Skeletal muscle satellite cell (primary cell): ENCODE data around the gene CNN3.

ENCODE experiments used
- H3K27me3 ChIP-seq: 2 replicates; pipeline ENCODE4 v1.7.0; 2013; ENCODE audit warnings: low read length; ENCODE audit not compliant: control insufficient read depth, insufficient read depth
- H3K36me3 ChIP-seq: 2 replicates; pipeline ENCODE4 v1.7.0; 2013; ENCODE audit warnings: mild to moderate bottlenecking, control low read depth, low read length; ENCODE audit not compliant: insufficient read depth
- H3K4me1 ChIP-seq: 2 replicates; pipeline ENCODE4 v1.7.0; 2013; ENCODE audit warnings: low read length; ENCODE audit not compliant: control insufficient read depth, insufficient read depth
- H3K4me2 ChIP-seq: 2 replicates; pipeline ENCODE4 v1.7.0; 2013; ENCODE audit warnings: mild to moderate bottlenecking, low read length
- H3K4me3 ChIP-seq: 2 replicates; pipeline ENCODE4 v1.7.0; 2013; ENCODE audit warnings: low read length
- H3K9ac ChIP-seq: 2 replicates; pipeline ENCODE4 v1.7.0; 2013; ENCODE audit warnings: mild to moderate bottlenecking, low read depth, low read length, moderate library complexity
- H3K9me3 ChIP-seq: replicated peaks from 2 replicates; pipeline ENCODE4 v1.7.0; 2013; ENCODE audit warnings: mild to moderate bottlenecking, control low read depth, low read length

Gene CNN3

GRCh38 chr1:94961582-94961981 is 34.7 kb upstream of the CNN3 start:
- no peak overlapping the region for H3K4me3 ChIP-seq
- no peaks in the 10 kb centered on the region for H3K9me3 ChIP-seq
- H3K4me2 ChIP-seq = no peak overlapping the region
- no peaks in the 10 kb centered on the region for H3K27me3 ChIP-seq
- H3K4me1 ChIP-seq = peaks cover 16% of the 10 kb centered on the region
- no peaks in the 10 kb centered on the region for H3K36me3 ChIP-seq
- H3K9ac ChIP-seq = no peak overlapping the region

- H3K9me3 ChIP-seq = no peaks in the 10 kb centered on the region
These were observed 31.2 kb upstream of the CNN3 start for GRCh38 chr1:94958081-94958480.

DNA sequence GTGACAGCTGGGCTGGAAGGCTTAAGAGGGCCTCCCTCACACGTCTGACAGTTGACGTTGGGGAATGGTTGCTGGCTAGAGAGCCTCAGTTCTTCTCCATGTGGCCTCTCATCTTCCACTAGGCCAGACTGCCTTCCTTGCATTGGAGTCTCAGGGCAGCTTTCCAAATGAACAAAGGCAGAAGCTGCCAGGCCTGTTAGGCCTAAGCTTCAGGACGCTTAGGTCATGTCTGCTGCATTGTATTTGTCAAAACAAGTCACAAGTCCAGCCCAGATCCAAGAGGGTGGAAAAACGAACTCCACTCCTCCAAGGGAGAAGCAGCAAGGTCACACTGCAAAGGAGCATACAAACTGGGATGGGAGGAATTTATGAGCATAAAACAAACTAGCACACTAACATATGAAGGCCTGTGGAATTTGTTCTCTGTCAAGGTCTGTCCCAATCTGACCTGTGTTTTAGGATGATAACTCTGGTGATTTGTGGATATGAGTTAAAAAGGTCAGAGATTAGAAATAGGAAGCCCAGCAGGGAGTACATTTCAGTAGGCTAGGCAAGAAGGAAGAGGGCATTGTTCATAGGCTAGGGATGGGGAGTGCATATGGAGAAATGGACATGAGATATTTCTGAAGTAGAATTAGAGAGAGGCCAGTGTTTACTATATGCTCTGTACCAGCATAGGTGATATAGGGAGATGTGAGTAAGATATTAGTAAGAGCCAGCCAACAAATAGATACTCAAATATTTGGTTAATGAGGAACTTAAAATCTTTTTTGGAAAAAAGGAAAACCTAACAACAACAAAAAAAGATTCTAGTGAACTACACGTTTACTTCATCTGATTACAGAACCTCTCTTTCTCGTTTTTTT is 29.1 kb upstream of the CNN3 start:
- H3K36me3 ChIP-seq = no peaks in the 10 kb centered on the region
- no peak overlapping the region for H3K4me2 ChIP-seq
- H3K27me3 ChIP-seq = no peaks in the 10 kb centered on the region
- H3K9ac ChIP-seq = no peak overlapping the region
- H3K4me3 ChIP-seq = no peak overlapping the region
- no peaks in the 10 kb centered on the region for H3K4me1 ChIP-seq
- no peaks in the 10 kb centered on the region for H3K9me3 ChIP-seq

More at GRCh38 chr1:94958081-94958480, 31.2 kb upstream of the CNN3 start:
- Histone ChIP-seq H3K4me3 (no peak overlapping the region), H3K27me3 (no peaks in the 10 kb centered on the region), H3K4me2 (no peak overlapping the region), H3K9ac (no peak overlapping the region), H3K4me1 (peaks cover 13% of the 10 kb centered on the region), H3K36me3 (no peaks in the 10 kb centered on the region)

DNA sequence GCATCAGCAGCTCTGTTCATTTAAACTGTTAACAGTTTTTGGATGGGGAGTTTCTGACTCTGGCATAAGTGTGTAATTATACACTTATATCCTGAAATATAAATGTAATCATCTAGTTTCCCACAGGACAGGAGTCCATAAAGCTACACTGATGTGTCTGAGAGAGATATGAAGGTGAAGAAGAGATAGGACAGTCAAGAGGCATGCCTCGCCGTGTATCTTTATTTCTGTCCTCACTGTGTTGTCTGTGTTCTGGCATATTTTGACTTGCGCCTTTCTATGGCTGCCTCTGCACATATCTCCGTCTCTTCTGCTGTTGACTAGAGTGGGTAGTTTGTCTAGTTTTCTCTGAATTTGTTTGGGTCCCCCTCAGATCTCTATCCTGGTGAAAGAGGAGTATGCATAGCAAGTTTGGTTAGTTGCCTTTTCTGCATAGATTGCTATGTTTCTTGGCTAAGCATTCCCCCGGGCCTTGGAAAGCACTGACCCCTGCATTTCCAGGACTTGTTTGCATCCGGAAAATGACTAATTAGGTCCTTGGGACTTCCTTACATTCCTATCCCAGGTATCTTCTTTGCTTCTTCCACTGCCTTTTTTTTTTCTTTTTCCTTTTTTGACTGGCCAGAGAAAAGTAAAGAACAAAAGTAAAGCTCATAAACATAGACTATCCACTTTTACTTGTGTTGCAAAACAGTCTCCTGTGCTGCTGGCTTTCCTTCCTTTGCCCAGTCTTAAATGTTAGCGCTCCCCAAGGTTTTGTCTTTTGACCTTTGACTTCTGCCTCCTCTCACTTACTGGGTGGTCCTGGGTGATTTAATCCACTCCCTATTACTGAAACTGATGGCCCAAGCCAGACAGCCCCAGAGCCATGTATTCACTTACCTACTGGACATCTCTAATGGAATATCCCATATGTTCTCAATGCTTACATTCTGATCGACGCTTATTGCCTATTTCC is 27.6 kb upstream of the CNN3 start:
- no peaks in the 10 kb centered on the region for H3K36me3 ChIP-seq
- peaks cover 9% of the 10 kb centered on the region for H3K4me1 ChIP-seq
- H3K4me2 ChIP-seq = no peak overlapping the region
- no peaks in the 10 kb centered on the region for H3K27me3 ChIP-seq
- H3K4me3 ChIP-seq = no peak overlapping the region
- no peak overlapping the region for H3K9ac ChIP-seq
- H3K9me3 ChIP-seq = no peaks in the 10 kb centered on the region

DNA sequence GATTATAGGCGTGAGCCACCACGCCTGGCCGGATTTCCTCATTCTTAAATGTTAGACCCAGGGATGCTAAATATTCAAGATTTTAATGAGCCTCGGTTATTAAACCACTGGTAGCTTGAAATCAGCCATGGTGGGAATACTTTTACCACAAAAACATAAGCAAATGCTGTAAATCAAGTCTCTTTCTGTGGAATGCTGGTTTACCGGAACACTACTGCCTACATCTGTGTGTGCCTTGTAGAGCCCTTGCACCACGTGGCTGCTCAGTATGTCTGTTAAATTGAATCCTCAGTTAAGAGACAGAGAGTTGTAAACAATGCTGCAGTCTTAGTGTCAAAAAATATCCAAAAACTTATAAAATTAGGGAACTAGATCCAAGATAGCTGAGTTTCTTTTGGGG is 26.8 kb upstream of the CNN3 start:
- Histone ChIP-seq H3K27me3 (no peaks in the 10 kb centered on the region), H3K4me2 (no peak overlapping the region), H3K9ac (no peak overlapping the region)

GRCh38 chr1:94953107-94953506 is 26.2 kb upstream of the CNN3 start:
- H3K36me3 ChIP-seq = no peaks in the 10 kb centered on the region
- H3K4me2 ChIP-seq = no peak overlapping the region
- no peak overlapping the region for H3K9ac ChIP-seq
- H3K4me1 ChIP-seq = peaks cover 10% of the 10 kb centered on the region
- no peaks in the 10 kb centered on the region for H3K27me3 ChIP-seq
- H3K4me3 ChIP-seq = no peak overlapping the region
- H3K9me3 ChIP-seq = no peaks in the 10 kb centered on the region

More for the DNA sequence above, 26.8 kb upstream of the CNN3 start:
- Histone ChIP-seq H3K9me3 (no peaks in the 10 kb centered on the region), H3K4me3 (no peak overlapping the region), H3K4me1 (peaks cover 10% of the 10 kb centered on the region), H3K36me3 (no peaks in the 10 kb centered on the region)

DNA sequence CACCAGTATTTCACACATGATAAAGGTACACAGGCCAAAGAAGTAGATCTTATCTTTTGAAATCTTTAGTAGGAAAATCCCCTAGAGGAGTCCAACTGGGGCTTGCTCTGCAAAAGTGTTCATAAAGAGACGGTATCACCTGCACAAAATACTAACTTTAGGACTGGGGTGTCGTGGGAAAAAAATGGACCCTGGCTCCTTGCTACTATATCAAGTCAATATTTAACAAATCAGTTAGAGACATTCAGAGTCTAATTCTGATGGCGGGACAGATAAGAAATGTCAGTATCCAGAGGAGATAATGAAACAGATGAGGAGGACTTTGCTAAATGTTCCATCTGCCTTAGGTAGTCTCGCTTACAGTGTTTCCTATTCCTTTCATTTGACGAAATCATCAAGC is 25.6 kb upstream of the CNN3 start:
- Histone ChIP-seq H3K9ac (no peak overlapping the region), H3K4me1 (peaks cover 13% of the 10 kb centered on the region), H3K4me3 (no peak overlapping the region), H3K9me3 (no peaks in the 10 kb centered on the region), H3K27me3 (no peaks in the 10 kb centered on the region), H3K4me2 (no peak overlapping the region), H3K36me3 (no peaks in the 10 kb centered on the region)

DNA sequence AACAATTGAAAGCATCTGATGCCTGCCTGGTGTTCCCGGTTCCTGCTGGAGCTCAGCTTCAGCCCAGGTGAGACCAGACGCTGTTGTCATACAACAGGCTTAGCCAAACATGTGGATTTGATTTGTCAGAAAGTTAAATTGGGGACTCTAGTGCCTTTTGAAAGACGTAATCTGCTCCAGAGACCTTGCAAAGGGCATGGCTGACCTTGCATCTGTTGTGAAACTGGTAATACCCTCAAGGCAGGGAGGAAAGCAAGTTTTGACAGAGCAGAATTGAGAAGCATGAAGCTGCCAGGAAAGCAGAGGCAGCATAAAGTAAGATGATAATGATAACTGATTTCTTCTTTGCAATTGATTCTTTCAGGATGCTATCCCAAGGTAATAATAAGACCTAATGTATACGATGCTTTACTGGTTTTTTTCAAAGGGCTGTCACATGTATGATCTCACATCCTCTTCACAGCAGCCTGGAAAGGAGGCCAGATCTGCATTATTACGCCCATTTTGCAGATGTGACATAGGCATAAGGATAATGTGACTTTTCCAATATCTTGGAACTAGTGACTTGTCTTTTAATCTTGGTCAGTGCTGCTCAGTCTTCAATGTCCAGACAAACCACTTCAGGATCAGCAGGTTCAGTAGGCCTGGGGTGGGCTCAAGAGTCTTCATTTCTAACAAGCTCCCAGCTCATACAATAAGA is 24.7 kb upstream of the CNN3 start:
- H3K9ac ChIP-seq = no peak overlapping the region

GRCh38 chr1:94951046-94951445 is 24.1 kb upstream of the CNN3 start:
- Histone ChIP-seq H3K4me2 (no peak overlapping the region), H3K4me3 (no peak overlapping the region), H3K27me3 (no peaks in the 10 kb centered on the region), H3K9me3 (no peaks in the 10 kb centered on the region), H3K36me3 (no peaks in the 10 kb centered on the region), H3K9ac (no peak overlapping the region), H3K4me1 (peaks cover 17% of the 10 kb centered on the region)

More for the DNA sequence above, 24.7 kb upstream of the CNN3 start:
- Histone ChIP-seq H3K4me2 (no peak overlapping the region), H3K4me3 (no peak overlapping the region), H3K9me3 (no peaks in the 10 kb centered on the region), H3K36me3 (no peaks in the 10 kb centered on the region), H3K27me3 (no peaks in the 10 kb centered on the region), H3K4me1 (peaks cover 17% of the 10 kb centered on the region)

- Histone ChIP-seq H3K9ac (no peak overlapping the region), H3K27me3 (no peaks in the 10 kb centered on the region), H3K4me2 (no peak overlapping the region), H3K9me3 (no peaks in the 10 kb centered on the region), H3K36me3 (no peaks in the 10 kb centered on the region), H3K4me3 (no peak overlapping the region), H3K4me1 (peaks cover 17% of the 10 kb centered on the region)
These were observed 23.1 kb upstream of the CNN3 start for GRCh38 chr1:94949681-94950661.
